ENCODE measurements around the gene CHODL.

DNA sequence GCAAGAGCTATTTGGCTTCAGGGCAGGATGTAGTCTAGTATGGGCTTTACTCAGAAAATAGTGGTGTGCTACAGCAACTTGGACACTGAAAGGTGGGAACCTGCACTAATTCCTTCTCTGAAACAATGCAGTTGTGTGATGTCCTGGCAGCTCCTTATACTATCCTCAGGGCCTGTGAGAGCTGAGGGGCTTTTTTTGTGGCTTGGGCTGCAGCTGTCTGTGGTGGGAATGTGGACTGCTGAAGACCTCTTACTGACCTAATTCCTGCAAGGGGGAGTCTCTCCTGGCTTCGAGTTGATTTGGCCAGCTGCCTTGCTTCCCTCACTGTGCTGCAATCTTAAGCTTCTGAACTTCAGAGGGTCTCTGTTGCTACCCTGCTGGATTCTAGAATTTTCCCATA is 22.3 kb upstream of the CHODL start:
- TF ChIP-seq ZNF671 (CRISPR knock-in tag; IDR thresholded peaks at IDR 0.05): no peak
- TF ChIP-seq ETV6 (CRISPR knock-in tag; IDR thresholded peaks at IDR 0.05): no peak
- TF ChIP-seq, protein P1, sequence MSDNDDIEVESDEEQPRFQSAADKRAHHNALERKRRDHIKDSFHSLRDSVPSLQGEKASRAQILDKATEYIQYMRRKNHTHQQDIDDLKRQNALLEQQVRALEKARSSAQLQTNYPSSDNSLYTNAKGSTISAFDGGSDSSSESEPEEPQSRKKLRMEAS (CRISPR knock-in tag; IDR thresholded peaks at IDR 0.05): no peak
- no peak for TF ChIP-seq CREB1 (CRISPR knock-in tag; IDR thresholded peaks at IDR 0.05)
- TF ChIP-seq ZNF317 (CRISPR knock-in tag; IDR thresholded peaks at IDR 0.05; ENCODE audit: borderline replicate concordance, low read depth): no peak
- TF ChIP-seq, protein P2, sequence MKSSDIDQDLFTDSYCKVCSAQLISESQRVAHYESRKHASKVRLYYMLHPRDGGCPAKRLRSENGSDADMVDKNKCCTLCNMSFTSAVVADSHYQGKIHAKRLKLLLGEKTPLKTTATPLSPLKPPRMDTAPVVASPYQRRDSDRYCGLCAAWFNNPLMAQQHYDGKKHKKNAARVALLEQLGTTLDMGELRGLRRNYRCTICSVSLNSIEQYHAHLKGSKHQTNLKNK (CRISPR knock-in tag; IDR thresholded peaks at IDR 0.05): no peak
- TF ChIP-seq, protein P3, sequence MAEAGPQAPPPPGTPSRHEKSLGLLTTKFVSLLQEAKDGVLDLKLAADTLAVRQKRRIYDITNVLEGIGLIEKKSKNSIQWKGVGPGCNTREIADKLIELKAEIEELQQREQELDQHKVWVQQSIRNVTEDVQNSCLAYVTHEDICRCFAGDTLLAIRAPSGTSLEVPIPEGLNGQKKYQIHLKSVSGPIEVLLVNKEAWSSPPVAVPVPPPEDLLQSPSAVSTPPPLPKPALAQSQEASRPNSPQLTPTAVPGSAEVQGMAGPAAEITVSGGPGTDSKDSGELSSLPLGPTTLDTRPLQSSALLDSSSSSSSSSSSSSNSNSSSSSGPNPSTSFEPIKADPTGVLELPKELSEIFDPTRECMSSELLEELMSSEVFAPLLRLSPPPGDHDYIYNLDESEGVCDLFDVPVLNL (CRISPR knock-in tag; IDR thresholded peaks at IDR 0.05; ENCODE audit: borderline replicate concordance, low read depth): no peak
- TF ChIP-seq RELA (CRISPR knock-in tag; IDR thresholded peaks at IDR 0.05; ENCODE audit: borderline replicate concordance): no peak
- TF ChIP-seq, protein P4, sequence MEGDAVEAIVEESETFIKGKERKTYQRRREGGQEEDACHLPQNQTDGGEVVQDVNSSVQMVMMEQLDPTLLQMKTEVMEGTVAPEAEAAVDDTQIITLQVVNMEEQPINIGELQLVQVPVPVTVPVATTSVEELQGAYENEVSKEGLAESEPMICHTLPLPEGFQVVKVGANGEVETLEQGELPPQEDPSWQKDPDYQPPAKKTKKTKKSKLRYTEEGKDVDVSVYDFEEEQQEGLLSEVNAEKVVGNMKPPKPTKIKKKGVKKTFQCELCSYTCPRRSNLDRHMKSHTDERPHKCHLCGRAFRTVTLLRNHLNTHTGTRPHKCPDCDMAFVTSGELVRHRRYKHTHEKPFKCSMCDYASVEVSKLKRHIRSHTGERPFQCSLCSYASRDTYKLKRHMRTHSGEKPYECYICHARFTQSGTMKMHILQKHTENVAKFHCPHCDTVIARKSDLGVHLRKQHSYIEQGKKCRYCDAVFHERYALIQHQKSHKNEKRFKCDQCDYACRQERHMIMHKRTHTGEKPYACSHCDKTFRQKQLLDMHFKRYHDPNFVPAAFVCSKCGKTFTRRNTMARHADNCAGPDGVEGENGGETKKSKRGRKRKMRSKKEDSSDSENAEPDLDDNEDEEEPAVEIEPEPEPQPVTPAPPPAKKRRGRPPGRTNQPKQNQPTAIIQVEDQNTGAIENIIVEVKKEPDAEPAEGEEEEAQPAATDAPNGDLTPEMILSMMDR (IDR thresholded peaks at IDR 0.05): no peak
- TF ChIP-seq ATF1 (CRISPR knock-in tag; IDR thresholded peaks at IDR 0.05): no peak

Measured in WTC11 (cell line).